BE2C (cell line): ENCODE data around the gene TRABD2B.

Experiments
- DNase-seq: peaks from one replicate; pipeline ENCODE4 v3.0.0-alpha.2; 2020
- H3K27me3 ChIP-seq: fragments of 250-450 bp; sonication (Bioruptor Pico); 2 replicates; pipeline ENCODE4 v1.5.1; 2020; ENCODE audit warnings: mild to moderate bottlenecking
- H3K36me3 ChIP-seq: fragments of 250-450 bp; sonication (Bioruptor Pico); 2 replicates; pipeline ENCODE4 v1.5.1; 2020; ENCODE audit warnings: mild to moderate bottlenecking
- H3K4me1 ChIP-seq: fragments of 250-450 bp; sonication (Bioruptor Pico); 2 replicates; pipeline ENCODE4 v1.5.1; 2020
- H3K4me3 ChIP-seq: 2 replicates; pipeline ENCODE4 v1.5.1; 2011; ENCODE audit warnings: low read depth, low read length
- H3K9me3 ChIP-seq: fragments of 250-450 bp; sonication (Bioruptor Pico); 2 replicates; pipeline ENCODE4 v1.5.1; 2020
- TF ChIP-seq, protein P1 (sequence below): IDR thresholded peaks from 2 replicates; pipeline ENCODE4 v1.5.1; 2012; ENCODE audit warnings: mild to moderate bottlenecking, low read depth, low read length

The TRABD2B gene

DNA sequence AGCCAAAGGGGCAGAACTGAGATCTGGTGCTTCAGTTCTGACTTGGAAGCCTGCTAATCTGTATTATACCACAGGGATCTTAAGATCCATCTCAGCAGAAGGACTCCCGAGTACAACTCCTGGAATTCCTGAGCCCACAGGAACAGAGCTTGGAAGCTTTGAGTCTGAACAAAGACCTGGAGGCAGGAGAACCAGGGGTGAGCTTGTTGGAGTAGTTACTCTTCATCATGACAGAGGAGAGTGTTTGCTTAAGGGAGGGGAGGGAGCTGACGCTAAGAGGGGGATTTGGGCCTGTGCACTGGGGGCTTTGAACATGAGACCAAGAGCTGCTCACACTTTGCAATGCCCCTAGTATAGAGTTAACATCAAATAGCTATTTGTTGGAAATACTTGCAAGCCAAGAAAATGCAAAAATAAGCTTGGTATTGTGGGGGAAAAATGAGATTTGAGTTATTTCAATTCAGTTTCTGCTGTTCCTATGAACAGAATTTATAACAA, 41.1 kb upstream of the TRABD2B start:
- Histone ChIP-seq H3K4me3 (no peak overlapping the region), H3K9me3 (no peaks in the 10 kb centered on the region), H3K27me3 (no peaks in the 10 kb centered on the region), H3K36me3 (no peaks in the 10 kb centered on the region), H3K4me1 (no peaks in the 10 kb centered on the region)
- TF ChIP-seq, protein P1, sequence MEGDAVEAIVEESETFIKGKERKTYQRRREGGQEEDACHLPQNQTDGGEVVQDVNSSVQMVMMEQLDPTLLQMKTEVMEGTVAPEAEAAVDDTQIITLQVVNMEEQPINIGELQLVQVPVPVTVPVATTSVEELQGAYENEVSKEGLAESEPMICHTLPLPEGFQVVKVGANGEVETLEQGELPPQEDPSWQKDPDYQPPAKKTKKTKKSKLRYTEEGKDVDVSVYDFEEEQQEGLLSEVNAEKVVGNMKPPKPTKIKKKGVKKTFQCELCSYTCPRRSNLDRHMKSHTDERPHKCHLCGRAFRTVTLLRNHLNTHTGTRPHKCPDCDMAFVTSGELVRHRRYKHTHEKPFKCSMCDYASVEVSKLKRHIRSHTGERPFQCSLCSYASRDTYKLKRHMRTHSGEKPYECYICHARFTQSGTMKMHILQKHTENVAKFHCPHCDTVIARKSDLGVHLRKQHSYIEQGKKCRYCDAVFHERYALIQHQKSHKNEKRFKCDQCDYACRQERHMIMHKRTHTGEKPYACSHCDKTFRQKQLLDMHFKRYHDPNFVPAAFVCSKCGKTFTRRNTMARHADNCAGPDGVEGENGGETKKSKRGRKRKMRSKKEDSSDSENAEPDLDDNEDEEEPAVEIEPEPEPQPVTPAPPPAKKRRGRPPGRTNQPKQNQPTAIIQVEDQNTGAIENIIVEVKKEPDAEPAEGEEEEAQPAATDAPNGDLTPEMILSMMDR, result no peak
- DNase-seq, result no peak

DNA sequence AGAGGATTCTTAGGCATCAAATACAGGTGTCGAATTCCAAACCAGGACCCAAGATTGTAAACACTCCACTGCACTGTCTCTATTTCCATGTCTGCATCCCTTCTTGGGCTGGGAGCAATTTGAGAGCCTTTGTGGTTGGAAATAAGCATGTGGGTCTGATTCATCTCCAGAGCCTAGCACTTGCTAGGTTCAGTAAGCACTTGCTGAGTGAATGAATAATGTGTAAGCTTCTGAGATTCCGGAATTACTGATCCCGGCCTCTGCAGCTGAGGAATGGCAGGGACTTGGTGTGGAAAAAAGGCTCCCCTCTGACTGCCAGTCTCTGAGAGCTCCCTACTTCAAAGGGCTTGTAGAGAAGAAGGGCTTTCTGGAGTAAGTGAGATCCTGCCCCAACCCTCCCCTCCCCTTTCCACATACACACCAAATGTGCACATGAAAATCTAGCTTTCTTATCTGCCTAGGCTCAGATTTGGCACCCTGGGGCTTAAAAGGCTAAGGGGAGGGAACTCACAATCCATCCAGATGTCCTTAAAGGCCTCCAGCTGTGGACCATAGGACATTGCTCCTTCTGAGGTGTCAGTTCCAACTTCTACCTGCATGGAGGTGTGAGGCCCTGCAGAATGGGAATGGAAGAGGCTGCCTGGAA, 39.6 kb upstream of the TRABD2B start:
- no peaks in the 10 kb centered on the region for H3K9me3 ChIP-seq
- DNase-seq, result no peak
- H3K36me3 ChIP-seq, result no peaks in the 10 kb centered on the region
- no peak overlapping the region for H3K4me3 ChIP-seq
- TF ChIP-seq, protein P1, result no peak
- no peaks in the 10 kb centered on the region for H3K27me3 ChIP-seq
- no peaks in the 10 kb centered on the region for H3K4me1 ChIP-seq

DNA sequence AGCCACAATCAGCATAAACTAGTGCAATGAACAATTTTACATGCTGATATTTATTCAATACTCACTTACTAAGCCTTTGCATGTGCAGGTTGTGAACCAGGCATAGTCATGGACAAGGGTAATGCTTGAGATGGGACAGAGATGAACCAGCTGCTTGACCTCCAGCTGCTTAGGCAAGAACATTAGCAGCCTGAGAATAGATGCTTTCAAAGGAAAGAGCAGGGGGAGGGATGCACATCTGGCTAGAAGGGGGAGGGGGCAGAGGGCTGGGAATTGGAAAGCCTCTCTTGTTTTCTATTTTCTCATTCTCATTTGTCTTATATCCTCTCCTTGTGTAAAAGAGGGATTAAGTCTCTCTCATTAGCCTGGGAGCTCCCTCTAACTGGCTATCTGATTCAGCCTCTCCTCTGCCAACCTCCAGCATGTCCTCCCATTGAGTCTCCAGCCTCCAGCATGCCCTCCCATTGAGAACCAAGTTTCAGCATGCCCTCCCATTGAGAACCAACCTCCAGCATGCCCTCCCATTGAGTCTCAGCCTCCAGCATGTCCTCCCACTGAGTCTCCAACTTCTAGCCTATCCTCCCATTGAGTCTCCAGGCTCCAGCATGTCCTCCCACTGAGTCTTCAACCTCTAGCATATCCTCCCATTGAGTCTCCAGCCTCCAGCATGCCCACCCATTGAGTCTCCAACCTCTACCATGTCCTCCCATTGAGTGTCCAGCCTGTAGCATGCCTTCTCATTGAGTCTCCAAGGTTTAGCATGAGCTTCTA, 38.4 kb upstream of the TRABD2B start:
- H3K27me3 ChIP-seq, result no peaks in the 10 kb centered on the region
- H3K4me1 ChIP-seq, result no peaks in the 10 kb centered on the region
- DNase-seq, result no peak
- no peaks in the 10 kb centered on the region for H3K9me3 ChIP-seq
- TF ChIP-seq, protein P1, result no peak
- H3K4me3 ChIP-seq, result no peak overlapping the region
- H3K36me3 ChIP-seq, result no peaks in the 10 kb centered on the region

DNA sequence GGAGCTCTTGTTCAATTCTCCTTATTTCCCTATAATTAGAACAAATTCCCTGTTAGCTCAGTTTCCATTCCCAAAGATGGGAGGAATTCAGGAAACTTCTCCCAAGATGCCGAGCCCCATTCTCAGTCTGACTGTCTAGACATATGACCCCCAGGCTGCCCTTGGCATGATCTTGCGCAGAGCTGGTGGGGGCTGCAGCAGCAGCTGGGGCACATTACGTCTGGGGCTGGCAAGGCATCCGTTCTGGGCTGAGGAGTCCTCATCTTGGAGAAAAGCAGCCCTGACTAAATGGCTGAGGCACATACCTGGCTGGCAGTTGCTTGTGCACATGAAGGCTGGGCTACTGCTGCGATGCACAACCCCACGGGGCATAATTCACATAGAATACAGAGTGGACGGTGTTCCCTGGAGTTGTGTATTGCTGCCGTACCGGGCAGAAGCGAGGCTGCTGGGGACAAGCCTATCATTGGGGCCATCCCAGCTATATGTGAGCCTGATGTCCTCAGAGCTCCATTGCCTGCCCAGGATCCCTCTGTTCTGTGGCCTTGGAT, 36.4 kb upstream of the TRABD2B start:
- Histone ChIP-seq H3K9me3 (no peaks in the 10 kb centered on the region), H3K4me1 (no peaks in the 10 kb centered on the region), H3K36me3 (no peaks in the 10 kb centered on the region), H3K27me3 (no peaks in the 10 kb centered on the region), H3K4me3 (no peak overlapping the region)
- TF ChIP-seq, protein P1, result no peak
- no peak for DNase-seq

DNA sequence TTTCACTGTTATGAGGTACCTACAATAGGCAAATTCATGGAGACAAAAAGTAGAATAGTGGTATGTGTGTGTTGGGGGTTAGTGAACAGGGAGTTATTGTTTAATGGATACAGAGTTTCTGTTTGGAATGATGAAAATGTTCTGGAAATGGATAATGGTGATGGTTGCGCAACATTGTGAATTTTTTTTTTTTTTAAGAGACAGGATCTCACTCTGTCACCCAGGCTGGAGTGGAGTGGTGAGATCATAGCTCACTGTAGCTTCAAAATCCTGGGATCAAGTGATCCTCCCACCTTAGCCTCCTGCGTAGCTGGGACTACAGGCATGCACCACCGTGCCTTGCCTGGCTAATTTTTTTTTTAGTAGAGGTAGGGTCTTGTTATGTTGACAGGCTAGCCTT, 34.5 kb upstream of the TRABD2B start:
- H3K4me3 ChIP-seq, result no peak overlapping the region
- no peaks in the 10 kb centered on the region for H3K36me3 ChIP-seq
- H3K27me3 ChIP-seq, result no peaks in the 10 kb centered on the region
- TF ChIP-seq, protein P1, result no peak
- no peaks in the 10 kb centered on the region for H3K9me3 ChIP-seq
- no peaks in the 10 kb centered on the region for H3K4me1 ChIP-seq
- no peak for DNase-seq
